GM23338 (cell line): ENCODE results near the gene PKN3.

Source experiments
- EZH2 ChIP-seq: fragments of 200-600 bp; sonication (generic); IDR thresholded peaks from one replicate; pipeline ENCODE4 v1.8.0; 2017; ENCODE audit warnings: antibody characterized with exemption, mild to moderate bottlenecking, low read depth; ENCODE audit not compliant: unreplicated experiment
- POLR2AphosphoS5 ChIP-seq: IDR thresholded peaks from 2 replicates; pipeline ENCODE4 v1.6.1; 2016; ENCODE audit warnings: antibody characterized with exemption, low read depth

DNA sequence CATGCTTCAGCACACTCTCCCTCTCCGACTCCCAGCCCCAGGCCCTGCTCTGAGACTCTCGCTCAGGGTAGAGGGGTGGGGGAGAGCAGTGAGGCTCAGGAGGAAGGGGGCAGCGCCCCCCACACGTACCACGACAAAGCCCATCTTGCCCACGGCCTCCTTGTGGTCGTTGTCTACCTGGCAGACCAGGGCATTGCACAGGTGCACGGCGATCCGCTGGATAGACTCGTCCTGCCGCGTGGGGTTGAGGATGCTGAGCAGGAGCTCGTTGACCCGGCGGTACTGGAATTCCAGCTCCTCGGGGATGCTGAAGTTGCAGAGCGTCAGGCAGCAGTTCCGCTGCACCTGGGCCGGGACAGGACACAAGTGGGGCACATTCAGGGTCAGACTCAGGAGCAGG lies 40.1 kb downstream of the PKN3 start:
- TF ChIP-seq POLR2AphosphoS5 (no peak), EZH2 (no peak)
